Measurements from ENCODE around the gene NKX1-1.

DNA sequence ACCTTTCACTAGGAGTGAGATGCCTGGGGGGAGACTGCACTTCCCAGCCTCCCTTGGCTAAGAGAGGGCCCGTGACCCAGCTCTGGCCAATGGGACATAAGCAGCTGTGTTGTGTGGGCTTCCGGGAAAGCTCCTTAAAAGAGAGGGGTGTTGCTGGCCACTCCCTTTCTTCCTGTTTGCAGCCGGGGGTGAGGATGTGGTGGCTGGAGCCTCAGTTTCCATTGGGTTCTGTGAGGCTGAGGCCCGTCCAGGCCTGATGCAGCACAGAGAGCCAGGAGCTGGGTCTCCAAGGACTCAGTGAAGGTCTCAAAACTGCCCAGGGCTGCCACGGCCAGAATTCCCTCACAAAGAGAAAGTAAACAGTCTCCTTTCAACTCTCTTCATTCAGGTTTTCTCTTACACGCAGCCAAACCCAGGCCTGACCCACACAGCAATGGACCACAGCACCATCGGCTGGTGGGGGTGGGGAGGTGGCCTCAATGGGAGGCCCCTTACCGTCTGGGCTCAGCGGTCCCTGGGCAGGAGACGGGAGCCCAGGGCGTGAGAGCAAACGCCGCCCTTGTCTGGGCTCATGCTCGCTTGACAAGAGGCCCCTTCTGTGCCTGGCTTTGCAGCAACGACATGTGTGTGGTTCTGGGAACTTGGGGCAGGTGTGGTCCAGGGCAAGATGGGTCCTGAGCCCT lies 6.6 kb downstream of the NKX1-1 start:
- TF ChIP-seq, protein P1, sequence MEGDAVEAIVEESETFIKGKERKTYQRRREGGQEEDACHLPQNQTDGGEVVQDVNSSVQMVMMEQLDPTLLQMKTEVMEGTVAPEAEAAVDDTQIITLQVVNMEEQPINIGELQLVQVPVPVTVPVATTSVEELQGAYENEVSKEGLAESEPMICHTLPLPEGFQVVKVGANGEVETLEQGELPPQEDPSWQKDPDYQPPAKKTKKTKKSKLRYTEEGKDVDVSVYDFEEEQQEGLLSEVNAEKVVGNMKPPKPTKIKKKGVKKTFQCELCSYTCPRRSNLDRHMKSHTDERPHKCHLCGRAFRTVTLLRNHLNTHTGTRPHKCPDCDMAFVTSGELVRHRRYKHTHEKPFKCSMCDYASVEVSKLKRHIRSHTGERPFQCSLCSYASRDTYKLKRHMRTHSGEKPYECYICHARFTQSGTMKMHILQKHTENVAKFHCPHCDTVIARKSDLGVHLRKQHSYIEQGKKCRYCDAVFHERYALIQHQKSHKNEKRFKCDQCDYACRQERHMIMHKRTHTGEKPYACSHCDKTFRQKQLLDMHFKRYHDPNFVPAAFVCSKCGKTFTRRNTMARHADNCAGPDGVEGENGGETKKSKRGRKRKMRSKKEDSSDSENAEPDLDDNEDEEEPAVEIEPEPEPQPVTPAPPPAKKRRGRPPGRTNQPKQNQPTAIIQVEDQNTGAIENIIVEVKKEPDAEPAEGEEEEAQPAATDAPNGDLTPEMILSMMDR (conservative IDR thresholded peaks at IDR 0.05; ENCODE audit: low read depth in 2 of 2): no peak
- no peak for TF ChIP-seq ETS1 (IDR thresholded peaks at IDR 0.05)
- TF ChIP-seq CREB1 (CRISPR knock-in tag; IDR thresholded peaks at IDR 0.05; ENCODE audit: low read depth): no peak
- TF ChIP-seq POLR2AphosphoS5 (IDR thresholded peaks at IDR 0.05; ENCODE audit: low read depth): no peak
- TF ChIP-seq EZH2phosphoT487 (IDR thresholded peaks at IDR 0.05; ENCODE audit: unreplicated experiment): no peak
- TF ChIP-seq EZH2 (IDR thresholded peaks at IDR 0.05; ENCODE audit: low read depth, unreplicated experiment): no peak
- no peak for TF ChIP-seq JUNB (IDR thresholded peaks at IDR 0.05; ENCODE audit: unreplicated experiment)
- TF ChIP-seq, protein P2, sequence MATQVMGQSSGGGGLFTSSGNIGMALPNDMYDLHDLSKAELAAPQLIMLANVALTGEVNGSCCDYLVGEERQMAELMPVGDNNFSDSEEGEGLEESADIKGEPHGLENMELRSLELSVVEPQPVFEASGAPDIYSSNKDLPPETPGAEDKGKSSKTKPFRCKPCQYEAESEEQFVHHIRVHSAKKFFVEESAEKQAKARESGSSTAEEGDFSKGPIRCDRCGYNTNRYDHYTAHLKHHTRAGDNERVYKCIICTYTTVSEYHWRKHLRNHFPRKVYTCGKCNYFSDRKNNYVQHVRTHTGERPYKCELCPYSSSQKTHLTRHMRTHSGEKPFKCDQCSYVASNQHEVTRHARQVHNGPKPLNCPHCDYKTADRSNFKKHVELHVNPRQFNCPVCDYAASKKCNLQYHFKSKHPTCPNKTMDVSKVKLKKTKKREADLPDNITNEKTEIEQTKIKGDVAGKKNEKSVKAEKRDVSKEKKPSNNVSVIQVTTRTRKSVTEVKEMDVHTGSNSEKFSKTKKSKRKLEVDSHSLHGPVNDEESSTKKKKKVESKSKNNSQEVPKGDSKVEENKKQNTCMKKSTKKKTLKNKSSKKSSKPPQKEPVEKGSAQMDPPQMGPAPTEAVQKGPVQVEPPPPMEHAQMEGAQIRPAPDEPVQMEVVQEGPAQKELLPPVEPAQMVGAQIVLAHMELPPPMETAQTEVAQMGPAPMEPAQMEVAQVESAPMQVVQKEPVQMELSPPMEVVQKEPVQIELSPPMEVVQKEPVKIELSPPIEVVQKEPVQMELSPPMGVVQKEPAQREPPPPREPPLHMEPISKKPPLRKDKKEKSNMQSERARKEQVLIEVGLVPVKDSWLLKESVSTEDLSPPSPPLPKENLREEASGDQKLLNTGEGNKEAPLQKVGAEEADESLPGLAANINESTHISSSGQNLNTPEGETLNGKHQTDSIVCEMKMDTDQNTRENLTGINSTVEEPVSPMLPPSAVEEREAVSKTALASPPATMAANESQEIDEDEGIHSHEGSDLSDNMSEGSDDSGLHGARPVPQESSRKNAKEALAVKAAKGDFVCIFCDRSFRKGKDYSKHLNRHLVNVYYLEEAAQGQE (IDR thresholded peaks at IDR 0.05; ENCODE audit: unreplicated experiment): no peak
